Nucleus accumbens (tissue), 56 donors: ENCODE data around the gene PPP1R12B.
"Not testable (repeated sequence)": the region's sequence is repeated elsewhere in the genome, so short reads cannot be mapped to it uniquely, and the experiment has no call there.

ENCODE experiments used
- DNase-seq, 56 donors: peaks; one replicate each; lab custom pipeline; 2025; lab: John Stamatoyannopoulos, UW

Gene PPP1R12B

GRCh38 chr1:202569393-202570322 is 221.2 kb downstream of the PPP1R12B start:
- DNase-seq, result no peak

- peak in 8 of 56 donors; percentile 6 to 46 (median 25) for DNase-seq
Measured at GRCh38 chr1:202571719-202572339, 223.3 kb downstream of the PPP1R12B start.

DNA sequence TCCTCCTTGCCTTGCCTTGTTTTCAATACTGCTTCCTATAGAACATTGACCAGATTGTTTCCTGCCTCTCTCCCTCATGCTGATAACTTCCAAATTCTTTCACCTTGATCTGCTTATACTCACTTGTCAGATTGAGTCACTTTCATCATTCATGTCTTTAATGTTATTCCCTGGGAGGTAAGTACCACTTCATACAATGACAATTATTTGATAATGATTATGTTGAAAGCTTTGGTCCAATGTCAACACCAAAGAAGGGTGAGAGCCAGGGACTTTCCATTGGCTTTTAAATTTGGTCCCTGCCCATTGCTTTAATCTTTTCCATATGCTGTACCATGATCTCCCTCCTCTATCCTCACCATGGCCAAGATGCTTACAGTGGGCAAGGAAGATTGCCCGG is 224.4 kb downstream of the PPP1R12B start:
- no peak for DNase-seq

DNA sequence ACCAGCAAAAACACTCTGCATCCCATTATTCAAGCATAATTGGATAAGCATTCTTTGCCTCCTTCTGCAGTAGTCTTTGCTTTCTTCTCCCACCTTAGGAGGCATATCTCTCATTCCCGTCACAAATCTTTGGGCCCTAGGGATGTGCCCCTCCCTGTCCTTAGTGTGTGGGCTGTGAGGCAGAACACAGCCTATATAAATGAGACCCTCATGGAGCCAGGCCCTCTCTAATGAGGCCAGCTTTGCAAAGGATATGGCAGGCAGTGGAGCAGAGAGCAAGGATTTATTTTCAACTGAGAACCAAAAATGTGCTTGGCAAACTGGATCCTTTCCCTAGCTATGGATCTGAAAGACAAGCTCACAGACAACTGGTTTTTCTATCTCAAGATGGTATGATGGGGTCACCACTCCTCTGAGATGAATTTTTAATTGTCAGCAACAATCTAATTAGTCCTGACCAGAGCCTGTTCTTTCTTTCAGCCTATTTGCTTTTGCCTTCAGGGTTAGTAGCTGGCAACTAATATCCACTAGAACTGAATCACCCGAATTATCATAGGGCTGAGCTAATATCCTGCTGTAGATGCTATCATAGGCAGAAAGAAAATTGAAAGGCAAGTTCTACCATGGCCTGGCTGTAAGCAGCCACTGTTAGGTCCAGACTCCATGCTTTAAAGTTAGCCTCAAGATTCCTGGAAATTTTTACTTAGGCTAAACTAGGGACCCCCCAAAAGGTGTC is 227.6 kb downstream of the PPP1R12B start:
- no peak for DNase-seq

DNA sequence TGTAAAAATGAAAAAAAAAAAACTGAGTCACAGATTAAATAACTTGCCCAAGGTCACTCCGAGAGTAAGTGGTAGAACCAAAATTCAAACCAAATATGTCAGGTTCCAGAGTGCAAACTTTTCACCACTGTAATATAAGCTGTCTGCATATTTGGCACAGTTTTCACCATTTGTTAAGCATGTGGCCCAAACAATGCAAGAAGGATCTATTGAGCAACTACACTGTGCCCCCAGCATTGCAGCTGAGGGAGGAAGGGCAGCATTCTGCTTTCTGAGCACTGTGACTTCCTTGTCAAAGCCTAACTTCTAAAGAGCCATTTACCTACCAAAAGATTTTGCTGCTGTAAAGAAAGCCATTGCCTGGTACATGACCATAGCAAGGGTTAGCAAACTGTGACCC is 228.3 kb downstream of the PPP1R12B start:
- DNase-seq, result no peak

DNA sequence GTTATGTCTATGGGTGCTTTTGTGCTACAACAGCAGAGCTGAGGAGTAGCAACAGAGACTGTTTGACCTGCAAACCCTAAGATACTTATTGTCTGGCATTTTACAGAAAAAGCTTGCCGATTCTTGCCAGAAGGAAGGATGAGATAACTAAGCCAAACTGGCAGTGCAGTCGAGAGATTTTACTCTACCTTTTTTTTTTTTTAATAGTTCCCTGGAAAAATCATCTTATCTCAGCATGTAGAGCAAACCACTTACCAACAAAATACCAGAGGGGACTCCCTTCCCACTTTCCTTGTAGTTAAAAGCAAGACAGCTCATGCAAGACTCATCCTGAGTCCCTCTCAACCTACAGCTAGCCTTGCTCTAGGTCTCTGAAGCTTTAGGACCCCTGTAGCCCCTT is 228.9 kb downstream of the PPP1R12B start:
- no peak for DNase-seq

GRCh38 chr1:202578001-202578504 is 229.6 kb downstream of the PPP1R12B start:
- DNase-seq, result no peak

DNA sequence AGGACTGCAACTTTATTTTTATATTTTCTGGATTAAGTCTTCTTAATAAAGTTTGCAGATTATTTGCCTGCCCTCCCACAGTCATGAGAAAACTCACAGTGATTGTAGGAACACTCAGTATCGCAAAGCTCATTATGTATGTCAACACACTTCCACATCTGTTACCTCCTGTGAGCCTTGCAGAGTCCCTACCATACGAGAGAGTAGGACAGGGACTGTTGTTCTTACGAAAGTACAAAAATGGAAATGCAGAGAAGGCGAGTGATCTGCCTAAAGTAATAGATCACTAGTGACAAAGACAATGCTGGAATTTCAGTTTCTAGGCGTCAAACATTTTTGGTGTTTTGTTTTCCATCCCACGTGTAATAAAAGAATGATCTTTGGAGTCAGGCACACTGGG is 230.1 kb downstream of the PPP1R12B start:
- DNase-seq, result no peak

- no peak for DNase-seq
Measured at GRCh38 chr1:202579806-202580205, 231.3 kb downstream of the PPP1R12B start.

GRCh38 chr1:202580619-202581018 is 232.1 kb downstream of the PPP1R12B start:
- no peak for DNase-seq

DNA sequence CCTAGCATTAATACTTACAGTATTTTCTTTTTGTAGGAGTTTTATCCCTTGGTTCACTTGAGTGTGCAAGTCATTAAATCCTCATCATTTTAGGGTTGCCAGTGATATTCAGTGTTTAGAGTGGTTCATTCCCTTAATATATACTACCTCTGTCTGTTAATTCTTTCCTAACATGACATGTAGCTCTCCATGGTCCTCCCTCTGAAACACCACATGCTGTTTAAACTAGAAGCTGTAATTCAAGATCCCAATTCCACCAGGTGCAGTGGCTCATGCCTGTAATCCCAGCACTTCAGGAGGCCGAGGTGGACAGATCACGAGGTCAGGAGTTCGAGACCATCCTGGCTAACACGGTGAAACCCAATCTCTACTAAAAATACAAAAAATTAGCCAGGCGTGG is 233.9 kb downstream of the PPP1R12B start:
- not testable (repeated sequence) for DNase-seq

DNA sequence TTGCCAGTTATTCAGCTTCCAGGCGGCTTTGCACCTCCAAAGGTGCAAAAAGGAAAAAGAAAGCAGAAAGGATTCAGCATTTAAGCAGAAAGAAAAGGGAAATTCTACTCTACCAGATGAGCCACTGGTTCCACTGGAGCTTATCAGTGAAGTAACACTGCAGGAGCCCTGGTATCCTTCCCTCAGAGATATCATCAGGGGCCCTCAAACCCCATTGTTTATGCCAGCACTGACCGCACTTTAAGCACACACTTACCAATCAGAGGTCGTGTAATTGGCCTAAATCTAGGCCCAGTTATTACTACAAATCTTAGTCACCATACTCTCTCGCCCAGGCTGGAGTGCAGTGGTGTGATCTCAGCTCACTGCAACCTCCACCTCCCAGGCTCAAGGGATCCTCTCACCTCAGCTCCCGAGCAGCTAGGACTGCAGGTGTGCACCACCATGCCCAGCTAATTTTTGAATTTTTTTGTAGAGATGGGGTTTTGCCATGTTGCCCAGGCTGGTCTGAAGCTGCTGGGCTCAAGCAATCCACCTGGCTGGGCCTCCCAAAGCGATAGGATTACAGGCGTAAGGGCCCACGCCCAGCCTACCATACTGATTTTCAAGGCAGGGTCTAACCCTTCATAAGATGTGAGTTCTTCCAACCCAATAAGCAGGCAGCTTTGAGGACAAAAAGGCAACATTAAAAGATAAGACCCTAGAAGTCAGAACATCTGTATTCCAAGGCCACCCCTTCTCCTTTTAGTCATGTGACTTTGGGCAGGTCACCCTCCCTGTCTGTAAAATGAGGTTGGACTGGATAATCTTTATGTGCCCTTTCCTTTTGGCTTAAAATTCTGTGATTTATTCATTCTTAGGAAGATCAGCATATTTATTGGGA is 236.4 kb downstream of the PPP1R12B start:
- no peak for DNase-seq

GRCh38 chr1:202585590-202585933 is 237.1 kb downstream of the PPP1R12B start:
- DNase-seq, result no peak

- peak in 17 of 56 donors; percentile 3 to 50 (median 18) for DNase-seq
Measured at GRCh38 chr1:202586018-202586821, 237.7 kb downstream of the PPP1R12B start.

GRCh38 chr1:202586871-202587270 is 238.4 kb downstream of the PPP1R12B start:
- no peak for DNase-seq

- no peak for DNase-seq
Measured at GRCh38 chr1:202587859-202588485, 239.5 kb downstream of the PPP1R12B start.

DNA sequence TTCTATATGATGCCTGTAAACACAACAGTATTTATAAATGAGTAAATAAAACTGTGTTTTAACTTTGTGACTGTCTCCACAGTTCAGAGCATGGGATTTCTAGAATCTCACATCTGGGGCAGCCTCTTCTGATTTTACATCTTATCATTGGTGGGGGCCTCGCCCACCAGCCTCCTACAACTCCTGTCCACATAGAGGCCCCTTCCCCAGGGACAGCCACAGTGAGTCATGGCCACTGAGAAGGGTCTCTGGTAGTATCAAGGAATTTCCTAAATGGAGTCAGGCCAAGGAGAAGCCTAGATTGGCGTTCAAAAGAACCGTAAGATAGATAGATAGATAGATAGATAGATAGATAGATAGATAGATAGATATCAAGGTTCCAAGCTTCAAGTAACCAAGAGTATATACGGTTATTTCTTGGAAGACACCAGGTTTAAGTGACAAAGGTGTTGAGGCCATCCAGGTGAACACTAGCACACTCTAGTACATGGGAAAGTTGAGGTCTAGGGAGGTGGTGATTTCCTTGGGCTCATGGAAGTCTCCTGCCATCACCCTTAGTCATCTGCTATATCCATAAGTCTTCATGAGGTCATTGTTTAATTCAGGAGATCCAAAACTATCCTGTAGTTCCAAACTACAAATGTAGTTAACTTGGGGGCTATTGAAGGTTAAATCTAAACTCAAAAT is 240.1 kb downstream of the PPP1R12B start:
- DNase-seq, result no peak
